Measurements from ENCODE around the gene MYBPC2.

Gene MYBPC2

DNA sequence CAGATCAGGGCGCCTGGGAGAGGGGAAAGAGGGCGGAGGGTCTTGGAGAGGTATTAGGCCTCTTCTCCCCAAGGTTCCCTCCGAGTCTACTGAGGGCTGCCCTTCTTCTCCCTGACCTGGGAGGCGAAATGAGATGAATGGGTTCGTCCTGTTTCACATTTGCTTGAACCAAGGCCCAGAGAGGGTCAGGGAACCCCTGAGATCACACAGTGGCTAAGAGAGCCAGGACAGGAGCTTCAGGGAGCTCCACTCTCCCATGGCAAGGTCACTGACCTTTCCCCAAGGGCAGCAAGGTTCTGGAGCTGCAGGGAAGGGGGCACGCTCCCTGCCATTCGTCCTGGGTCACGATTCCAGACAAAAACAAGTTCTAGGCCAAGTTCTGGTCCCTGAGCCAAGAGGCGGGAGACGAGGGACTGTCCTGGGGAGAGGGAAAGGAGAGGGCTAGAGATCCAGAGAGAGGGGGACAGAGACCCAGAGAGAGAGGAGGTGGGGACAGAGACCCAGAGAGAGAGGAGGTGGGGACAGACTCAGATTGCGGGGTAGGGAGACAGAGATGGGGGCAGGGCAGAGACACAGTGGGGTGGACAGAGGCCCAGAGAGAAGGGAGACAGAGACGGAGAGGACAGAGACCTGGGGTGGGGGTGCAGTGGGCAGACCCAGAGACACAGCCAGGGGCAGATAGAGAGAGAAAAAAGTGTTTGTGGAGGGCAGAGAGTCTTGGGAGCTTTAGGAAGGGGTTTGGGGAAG lies 80.5 kb downstream of the MYBPC2 start:
- H3K36me3 ChIP-seq (ENCODE audit: control insufficient read depth in 5 of 5, insufficient read depth in 5 of 5, low read length in 5 of 5), result no peaks in the 10 kb centered on the region
- peaks cover 5 to 19% (median 12%) of the 10 kb centered on the region in 5 donors for H3K4me1 ChIP-seq (ENCODE audit: control insufficient read depth in 5 of 5, insufficient read depth in 5 of 5, low read length in 5 of 5)
- peaks cover 0 to 9% (median 0%) of the 10 kb centered on the region in 5 donors for H3K27me3 ChIP-seq (ENCODE audit: control insufficient read depth in 5 of 5, insufficient read depth in 4 of 5, low read length in 5 of 5)
- no peak overlapping the region for H3K27ac ChIP-seq (ENCODE audit: low read depth, low read length)
- no peaks in the 10 kb centered on the region for H3K9me3 ChIP-seq (ENCODE audit: control insufficient read depth in 5 of 5, low read length in 5 of 5)
- H3K9ac ChIP-seq (ENCODE audit: low read length in 5 of 5), result no peak overlapping the region
- no peak overlapping the region for H3K4me3 ChIP-seq (ENCODE audit: low read depth in 1 of 5, low read length in 5 of 5)

DNA sequence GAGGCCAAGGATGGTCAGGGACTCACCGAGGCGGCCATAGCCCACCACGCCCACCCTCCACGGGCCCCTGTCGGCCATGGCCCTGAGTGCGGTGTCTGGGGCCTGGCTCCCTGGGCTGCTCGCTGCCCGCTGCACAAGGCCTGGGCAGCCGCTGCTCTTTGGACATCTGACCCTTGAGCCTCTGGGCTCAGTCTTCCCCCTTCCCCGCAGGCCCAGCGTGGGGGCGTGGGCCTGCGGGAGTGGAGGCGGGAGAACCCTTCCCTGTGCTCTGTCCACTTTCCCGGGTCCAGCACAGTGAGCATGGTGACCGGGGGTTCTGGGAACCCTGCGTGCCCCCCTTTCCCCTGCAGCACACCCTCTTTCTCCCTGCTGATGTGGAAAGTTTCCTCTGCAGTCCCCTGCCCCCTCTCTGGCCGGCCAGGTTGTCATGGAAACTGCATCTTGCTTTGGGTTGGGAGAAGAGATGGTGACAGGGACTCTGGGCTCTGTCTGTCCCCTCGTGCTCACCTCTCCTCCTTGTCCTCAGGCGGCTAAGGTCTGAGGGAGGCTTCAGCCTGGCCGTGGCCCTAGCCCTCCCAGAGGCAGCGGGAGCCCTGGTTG lies 81.2 kb downstream of the MYBPC2 start, which contains the start of gene ASPDH:
Gene ASPDH, minus strand, starts transcription at position 168 of the 600 bp plus-strand sequence. Its CDS starts 90 bp downstream, at position 78.
- Histone ChIP-seq H3K27ac (ENCODE audit: low read depth, low read length) (no peak within 1 kb of the TSS), H3K9ac (ENCODE audit: low read length in 5 of 5) (no peak within 1 kb of the TSS), H3K36me3 (ENCODE audit: control insufficient read depth in 5 of 5, insufficient read depth in 5 of 5, low read length in 5 of 5) (no peaks in the 10 kb centered on the region), H3K4me1 (ENCODE audit: control insufficient read depth in 5 of 5, insufficient read depth in 5 of 5, low read length in 5 of 5) (peaks cover 5 to 19% (median 12%) of the 10 kb centered on the region in 5 donors), H3K9me3 (ENCODE audit: control insufficient read depth in 5 of 5, low read length in 5 of 5) (no peaks in the 10 kb centered on the region), H3K4me3 (ENCODE audit: low read depth in 1 of 5, low read length in 5 of 5) (no peak within 1 kb of the TSS), H3K27me3 (ENCODE audit: control insufficient read depth in 5 of 5, insufficient read depth in 4 of 5, low read length in 5 of 5) (peaks cover 0 to 9% (median 0%) of the 10 kb centered on the region in 5 donors)

DNA sequence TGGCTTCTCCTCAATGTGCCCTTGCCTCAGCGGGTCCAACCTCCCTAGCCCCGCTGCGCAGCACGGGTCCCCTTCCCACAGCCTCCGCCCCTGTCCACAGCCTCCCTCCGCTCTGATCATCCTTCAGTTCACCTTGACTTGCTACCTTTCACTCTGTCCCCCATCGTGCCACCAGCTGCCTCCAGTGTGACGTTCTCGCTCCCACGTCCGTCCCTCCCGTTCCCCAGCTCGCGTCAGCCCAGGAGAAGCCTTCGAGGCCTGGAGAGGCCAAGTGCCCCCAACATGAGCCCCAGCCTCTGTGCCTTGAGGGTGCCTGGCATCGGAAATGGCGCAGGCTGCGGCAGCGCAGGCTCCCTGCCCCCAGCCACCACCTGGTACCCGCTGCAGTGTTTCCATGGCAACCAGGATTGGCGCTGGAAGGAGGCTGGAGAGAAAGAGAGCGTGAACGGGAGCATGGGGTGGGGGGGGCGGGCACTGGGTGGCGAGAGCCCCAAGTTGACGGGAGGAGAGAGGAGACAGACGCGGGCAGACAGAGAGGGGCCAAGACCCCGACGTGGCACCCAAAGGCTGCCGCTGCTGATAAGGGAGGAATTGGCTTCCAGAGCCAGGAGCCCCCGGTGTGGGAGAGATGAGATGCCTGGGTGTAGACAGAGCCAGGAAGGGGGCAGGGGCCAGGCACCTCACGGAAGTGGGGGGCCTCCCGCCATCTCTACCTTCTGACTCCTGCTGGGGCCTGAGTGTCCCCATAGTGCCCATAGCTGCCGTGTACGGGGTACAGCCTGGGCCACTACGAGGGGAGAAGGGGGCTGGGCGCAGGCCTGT lies 81.9 kb downstream of the MYBPC2 start:
- Histone ChIP-seq H3K9ac (ENCODE audit: low read length in 5 of 5) (no peak overlapping the region), H3K27ac (ENCODE audit: low read depth, low read length) (no peak overlapping the region), H3K4me3 (ENCODE audit: low read depth in 1 of 5, low read length in 5 of 5) (no peak overlapping the region)

DNA sequence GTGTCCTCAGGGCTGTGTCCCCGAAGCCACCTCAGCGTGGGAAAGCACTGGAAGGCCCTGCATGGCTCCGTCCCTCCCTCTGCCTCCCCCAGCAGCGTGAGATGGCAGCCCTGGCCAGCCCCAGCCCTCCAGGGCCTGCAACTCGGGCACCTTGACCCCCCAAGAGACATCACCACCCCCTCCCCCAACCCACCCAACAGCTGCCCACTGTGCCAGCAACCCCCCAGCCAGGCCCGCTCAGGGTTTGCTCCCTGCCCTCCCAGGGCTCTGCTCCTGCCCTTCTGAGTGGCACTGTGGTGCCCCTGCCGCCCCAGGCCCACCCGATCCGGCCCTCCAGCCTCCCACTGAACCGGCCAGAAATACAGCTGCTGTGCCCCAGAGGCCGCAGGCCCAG lies 82.5 kb downstream of the MYBPC2 start:
- Histone ChIP-seq H3K36me3 (ENCODE audit: control insufficient read depth in 5 of 5, insufficient read depth in 5 of 5, low read length in 5 of 5) (no peaks in the 10 kb centered on the region), H3K9me3 (ENCODE audit: control insufficient read depth in 5 of 5, low read length in 5 of 5) (no peaks in the 10 kb centered on the region), H3K27me3 (ENCODE audit: control insufficient read depth in 5 of 5, insufficient read depth in 4 of 5, low read length in 5 of 5) (peaks cover 0 to 9% (median 0%) of the 10 kb centered on the region in 5 donors), H3K9ac (ENCODE audit: low read length in 5 of 5) (no peak overlapping the region), H3K4me3 (ENCODE audit: low read depth in 1 of 5, low read length in 5 of 5) (no peak overlapping the region), H3K27ac (ENCODE audit: low read depth, low read length) (no peak overlapping the region), H3K4me1 (ENCODE audit: control insufficient read depth in 5 of 5, insufficient read depth in 5 of 5, low read length in 5 of 5) (peaks cover 5 to 15% (median 9%) of the 10 kb centered on the region in 5 donors)

More for the DNA sequence above, 81.9 kb downstream of the MYBPC2 start:
- no peaks in the 10 kb centered on the region for H3K36me3 ChIP-seq (ENCODE audit: control insufficient read depth in 5 of 5, insufficient read depth in 5 of 5, low read length in 5 of 5)
- peaks cover 0 to 9% (median 0%) of the 10 kb centered on the region in 5 donors for H3K27me3 ChIP-seq (ENCODE audit: control insufficient read depth in 5 of 5, insufficient read depth in 4 of 5, low read length in 5 of 5)
- peaks cover 5 to 19% (median 12%) of the 10 kb centered on the region in 5 donors for H3K4me1 ChIP-seq (ENCODE audit: control insufficient read depth in 5 of 5, insufficient read depth in 5 of 5, low read length in 5 of 5)
- no peaks in the 10 kb centered on the region for H3K9me3 ChIP-seq (ENCODE audit: control insufficient read depth in 5 of 5, low read length in 5 of 5)

Data from subcutaneous abdominal adipose tissue (tissue), 5 donors.